ENCODE measurements around the gene RRP7A. TPM values are rescaled to one million over a fixed set of nuclear protein-coding genes. Genes with fewer than 3 reads are reported as not detected.

The RRP7A gene
- total RNA-seq, 4 donors from 2014 or later, result 20.2 to 27.8 (median 26.8) TPM

DNA sequence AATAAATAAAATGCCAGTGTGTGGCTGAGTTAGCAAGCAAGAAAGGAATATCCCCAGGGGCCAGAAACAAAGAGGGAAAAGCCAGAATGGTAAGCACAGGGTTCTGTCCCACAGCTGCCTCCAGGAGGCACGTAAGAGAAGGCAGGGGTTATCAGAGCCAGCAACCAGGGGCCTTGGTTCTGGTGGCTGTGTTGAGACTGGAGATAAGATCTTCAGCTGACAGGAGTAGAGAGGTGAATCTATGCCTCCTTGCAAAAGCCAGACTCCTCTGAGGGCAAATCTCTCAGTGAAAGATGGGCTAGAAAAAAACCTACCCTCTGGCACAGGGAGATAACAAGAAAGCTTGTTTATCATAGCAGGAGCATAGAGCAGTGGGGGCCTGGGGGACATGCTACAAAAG, 57.6 kb downstream of the RRP7A start:
- Histone ChIP-seq H3K9me3 (no peaks in the 10 kb centered on the region), H3K27me3 (no peaks in the 10 kb centered on the region), H3K27ac (no peak overlapping the region), H3K4me1 (no peaks in the 10 kb centered on the region), H3K36me3 (no peaks in the 10 kb centered on the region), H3K4me3 (replicated peaks in 1 of 3) (no peak overlapping the region)
- intact Hi-C loops (cut with DNase I), result no loop called here
- 71 to 85% methylated on average over 1 of the region's 1 CpG for WGBS, 2 donors
- DNase-seq, result no peak
- TF ChIP-seq, protein P1, sequence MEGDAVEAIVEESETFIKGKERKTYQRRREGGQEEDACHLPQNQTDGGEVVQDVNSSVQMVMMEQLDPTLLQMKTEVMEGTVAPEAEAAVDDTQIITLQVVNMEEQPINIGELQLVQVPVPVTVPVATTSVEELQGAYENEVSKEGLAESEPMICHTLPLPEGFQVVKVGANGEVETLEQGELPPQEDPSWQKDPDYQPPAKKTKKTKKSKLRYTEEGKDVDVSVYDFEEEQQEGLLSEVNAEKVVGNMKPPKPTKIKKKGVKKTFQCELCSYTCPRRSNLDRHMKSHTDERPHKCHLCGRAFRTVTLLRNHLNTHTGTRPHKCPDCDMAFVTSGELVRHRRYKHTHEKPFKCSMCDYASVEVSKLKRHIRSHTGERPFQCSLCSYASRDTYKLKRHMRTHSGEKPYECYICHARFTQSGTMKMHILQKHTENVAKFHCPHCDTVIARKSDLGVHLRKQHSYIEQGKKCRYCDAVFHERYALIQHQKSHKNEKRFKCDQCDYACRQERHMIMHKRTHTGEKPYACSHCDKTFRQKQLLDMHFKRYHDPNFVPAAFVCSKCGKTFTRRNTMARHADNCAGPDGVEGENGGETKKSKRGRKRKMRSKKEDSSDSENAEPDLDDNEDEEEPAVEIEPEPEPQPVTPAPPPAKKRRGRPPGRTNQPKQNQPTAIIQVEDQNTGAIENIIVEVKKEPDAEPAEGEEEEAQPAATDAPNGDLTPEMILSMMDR (IDR thresholded peaks at IDR 0.05), result no peak
- no peak for TF ChIP-seq POLR2A (IDR thresholded peaks at IDR 0.05)

DNA sequence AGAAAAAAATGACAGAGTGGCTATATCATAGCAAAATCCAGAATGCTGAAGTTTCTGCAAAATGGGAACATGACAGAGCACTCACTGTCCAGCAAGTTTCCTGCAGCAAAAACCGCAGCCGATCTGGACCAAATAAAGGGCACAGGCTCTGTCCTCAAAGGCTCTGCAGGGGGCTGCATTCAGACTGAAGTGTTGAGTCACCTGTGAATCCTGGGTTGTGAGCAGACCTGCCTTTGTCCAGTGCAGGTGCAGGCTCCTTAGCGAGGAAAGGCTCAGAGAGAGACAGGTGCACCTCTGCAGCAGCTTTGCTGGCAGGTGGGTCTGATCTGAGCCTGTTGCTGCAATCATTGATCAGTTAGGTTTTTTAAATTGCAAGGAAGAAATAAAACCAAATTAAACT, 58.1 kb downstream of the RRP7A start:
- no peak for DNase-seq
- no peak for TF ChIP-seq POLR2A (IDR thresholded peaks at IDR 0.05)
- TF ChIP-seq, protein P1 (IDR thresholded peaks at IDR 0.05), result no peak
- H3K4me1 ChIP-seq, result no peaks in the 10 kb centered on the region
- H3K4me3 ChIP-seq (replicated peaks in 1 of 3), result no peak overlapping the region
- H3K27me3 ChIP-seq, result no peaks in the 10 kb centered on the region
- H3K9me3 ChIP-seq, result no peaks in the 10 kb centered on the region
- no peak overlapping the region for H3K27ac ChIP-seq
- intact Hi-C loops (cut with DNase I), result no loop called here
- 39 to 67% methylated on average over 3 of the region's 3 CpGs for WGBS, 2 donors
- H3K36me3 ChIP-seq, result no peaks in the 10 kb centered on the region

Small RNA genes within 50 kb of the gene (small RNA-seq; reads per million reads assigned to genes)
- gene RN7SKP80 (0.38 reads per million), gene RNU6-513P (not detected)

Other genes starting within 250 kb of the RRP7A start
- 10 to 100 TPM; 47.6 to 82.4 (median 68.7) TPM for gene TCF20, start 249.1 kb downstream of the RRP7A start, total RNA-seq
- gene NFAM1, start 87.4 kb downstream of the RRP7A start, total RNA-seq, result 1 to 10 TPM in 3 of 4 donors, under 1 TPM in 1; 0.89 to 1.4 (median 1.2) TPM
- gene SERHL2, start 34.2 kb upstream of the RRP7A start, total RNA-seq, result 1 to 10 TPM in 2 of 4 donors, under 1 TPM in 1, not detected in 1; 0.83 to 5.1 (median 3.1) TPM
- 10 to 100 TPM; 46.1 to 55.4 (median 49.8) TPM for gene POLDIP3, start 95.1 kb upstream of the RRP7A start, total RNA-seq
- gene ATP5MGL, start 120.8 kb upstream of the RRP7A start, total RNA-seq, result not detected
- gene CYB5R3, start 129.6 kb upstream of the RRP7A start, total RNA-seq, result 100 to 1,000 TPM in 1 of 4 donors, 10 to 100 TPM in 3; 52.6 to 120 (median 75.5) TPM
- gene A4GALT, start 201.1 kb upstream of the RRP7A start, total RNA-seq, result 10 to 100 TPM; 12.6 to 23.9 (median 18.0) TPM

All from thyroid gland (tissue), 4 donors.